Activated CD4-positive, alpha-beta T cell treated with anti-CD3 and anti-CD28 coated beads, Interleukin-2, amount 50 U/mL, for 48 hours (primary cell): Measurements from ENCODE around the gene KIAA0930.

ENCODE experiments used
- DNase-seq, 2 experiments: peaks; one replicate each; pipeline ENCODE4 v3.0.0-alpha.2; 2020

The KIAA0930 gene

GRCh38 chr22:45237065-45237990 is 3.4 kb downstream of the KIAA0930 start:
- DNase-seq = no peak

- DNase-seq = no peak
Measured at GRCh38 chr22:45235851-45236342, 4.8 kb downstream of the KIAA0930 start.

- no peak for DNase-seq
Measured at GRCh38 chr22:45235101-45235777, 5.5 kb downstream of the KIAA0930 start.

GRCh38 chr22:45233827-45234226 is 6.9 kb downstream of the KIAA0930 start:
- DNase-seq = no peak

- DNase-seq = no peak
Measured at GRCh38 chr22:45233386-45233785, 7.3 kb downstream of the KIAA0930 start.

GRCh38 chr22:45231293-45231692 is 9.4 kb downstream of the KIAA0930 start:
- no peak for DNase-seq

GRCh38 chr22:45230026-45230721 is 10.5 kb downstream of the KIAA0930 start:
- no peak for DNase-seq

- no peak for DNase-seq
Measured at GRCh38 chr22:45229181-45229580, 11.5 kb downstream of the KIAA0930 start.

GRCh38 chr22:45228401-45228754 is 12.3 kb downstream of the KIAA0930 start:
- DNase-seq = no peak

- DNase-seq = no peak
Measured at GRCh38 chr22:45227645-45228400, 12.9 kb downstream of the KIAA0930 start.

GRCh38 chr22:45226503-45227186 is 14.0 kb downstream of the KIAA0930 start:
- DNase-seq = no peak

- DNase-seq = no peak
Measured at GRCh38 chr22:45225732-45226502, 14.8 kb downstream of the KIAA0930 start.

GRCh38 chr22:45224988-45225731 is 15.5 kb downstream of the KIAA0930 start:
- DNase-seq = no peak

GRCh38 chr22:45224331-45224730 is 16.4 kb downstream of the KIAA0930 start:
- no peak for DNase-seq

GRCh38 chr22:45223304-45224117 is 17.2 kb downstream of the KIAA0930 start:
- DNase-seq = no peak

GRCh38 chr22:45221201-45221600 is 19.5 kb downstream of the KIAA0930 start:
- DNase-seq = no peak

GRCh38 chr22:45218976-45219375 is 21.7 kb downstream of the KIAA0930 start:
- DNase-seq = peak; percentile 33 to 62

GRCh38 chr22:45217806-45218205 is 22.9 kb downstream of the KIAA0930 start:
- DNase-seq = no peak

GRCh38 chr22:45217345-45217744 is 23.3 kb downstream of the KIAA0930 start:
- DNase-seq = no peak
